Lower leg skin (tissue), 3 donors: Measurements from ENCODE around the gene ADM.

Source experiments
- POLR2A ChIP-seq, 2 donors: fragments of 450-650 bp; IDR thresholded peaks; one replicate each; pipeline ENCODE4 v1.6.1; 2016 to 2017; ENCODE audit warnings: antibody characterized with exemption in 2 of 2, mild to moderate bottlenecking in 1 of 2, moderate library complexity in 1 of 2
- TF ChIP-seq, protein P1 (sequence below), 3 donors: fragments of 450-650 bp; IDR thresholded peaks; one replicate each; pipeline ENCODE4 v1.5.1; 2016; ENCODE audit warnings: antibody characterized with exemption in 3 of 3, mild to moderate bottlenecking in 3 of 3, moderate library complexity in 2 of 3

DNA sequence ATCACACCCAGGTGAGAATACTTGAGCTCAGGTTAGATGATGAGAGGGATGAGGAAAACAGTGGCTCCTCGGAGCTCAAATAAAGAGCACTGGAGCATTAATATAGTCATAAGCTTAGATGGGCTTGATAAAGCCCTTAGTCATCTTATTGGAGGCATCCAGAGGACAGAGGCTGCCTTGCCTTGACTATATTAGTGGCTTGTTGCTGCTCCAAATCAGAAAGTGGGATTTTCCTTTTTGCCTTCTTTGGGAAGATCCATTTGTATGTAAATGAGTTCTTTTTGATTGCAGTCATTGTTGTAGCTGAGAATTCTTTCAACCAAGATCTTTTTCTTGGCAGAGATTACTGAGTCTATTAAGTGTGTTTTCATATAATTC is 18.9 kb downstream of the ADM start:
- TF ChIP-seq, protein P1, sequence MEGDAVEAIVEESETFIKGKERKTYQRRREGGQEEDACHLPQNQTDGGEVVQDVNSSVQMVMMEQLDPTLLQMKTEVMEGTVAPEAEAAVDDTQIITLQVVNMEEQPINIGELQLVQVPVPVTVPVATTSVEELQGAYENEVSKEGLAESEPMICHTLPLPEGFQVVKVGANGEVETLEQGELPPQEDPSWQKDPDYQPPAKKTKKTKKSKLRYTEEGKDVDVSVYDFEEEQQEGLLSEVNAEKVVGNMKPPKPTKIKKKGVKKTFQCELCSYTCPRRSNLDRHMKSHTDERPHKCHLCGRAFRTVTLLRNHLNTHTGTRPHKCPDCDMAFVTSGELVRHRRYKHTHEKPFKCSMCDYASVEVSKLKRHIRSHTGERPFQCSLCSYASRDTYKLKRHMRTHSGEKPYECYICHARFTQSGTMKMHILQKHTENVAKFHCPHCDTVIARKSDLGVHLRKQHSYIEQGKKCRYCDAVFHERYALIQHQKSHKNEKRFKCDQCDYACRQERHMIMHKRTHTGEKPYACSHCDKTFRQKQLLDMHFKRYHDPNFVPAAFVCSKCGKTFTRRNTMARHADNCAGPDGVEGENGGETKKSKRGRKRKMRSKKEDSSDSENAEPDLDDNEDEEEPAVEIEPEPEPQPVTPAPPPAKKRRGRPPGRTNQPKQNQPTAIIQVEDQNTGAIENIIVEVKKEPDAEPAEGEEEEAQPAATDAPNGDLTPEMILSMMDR (IDR thresholded peaks at IDR 0.05), result no peak
- no peak for TF ChIP-seq POLR2A (IDR thresholded peaks at IDR 0.05)
